A549 (cell line): ENCODE measurements around the gene HEPHL1. TPM values are rescaled to one million over a fixed set of nuclear protein-coding genes. Genes with fewer than 3 reads are reported as not detected.

Experiments used
- ATAC-seq, 2 experiments: fragments of 200-7000 bp in 1 of 2; fragments of >200 bp in 1 of 2; cut with Nextera tagmentation in 1 of 2; cut with Tn5 transposase in 1 of 2; 3 replicates each; pipeline versions ENCODE4 v1.8.0 to v1.9.1; 2018 to 2020; ENCODE audit warnings: mild to moderate bottlenecking in 1 of 2, moderate library complexity in 1 of 2
- CTCF ChIA-PET: fragments of 300-600 bp; sonication (Branson Sonifier 250); formaldehyde crosslinking; extraction: SDS; loops from one replicate; lab custom pipeline; 2021; ENCODE audit warnings: antibody characterized with exemption, inconsistent platforms; lab: Yijun Ruan, JAX
- POLR2A ChIA-PET: fragments of 350-600 bp; formaldehyde crosslinking; extraction: SDS; loops from one replicate; lab custom pipeline; 2021; ENCODE audit warnings: antibody characterized with exemption, inconsistent platforms; lab: Yijun Ruan, JAX
- DNase-seq, 2 experiments: peaks; one replicate each; pipeline versions ENCODE4 v3.0.0 to v3.0.0-alpha.2; 2011 to 2016; ENCODE audit warnings: low read depth in 1 of 2, low spot score in 1 of 2
- FAIRE-seq: peaks from 2 replicates; lab custom pipeline; 2011; peaks lifted over from hg19 to GRCh38; lab: Jason Lieb, UNC
- H3K27ac ChIP-seq, 2 experiments: fragments of >200 bp; sonication (Bioruptor Twin); formaldehyde crosslinking; 3 replicates each; pipeline ENCODE4 v1.5.1; 2016 to 2017
- H3K4me1 ChIP-seq: fragments of >200 bp; sonication (Bioruptor Twin); formaldehyde crosslinking; 3 replicates; pipeline ENCODE4 v1.6.1; 2016
- H3K4me2 ChIP-seq: fragments of >200 bp; sonication (Bioruptor Twin); formaldehyde crosslinking; 3 replicates; pipeline ENCODE4 v1.6.1; 2016
- H3K4me3 ChIP-seq: fragments of >200 bp; sonication (Bioruptor Twin); formaldehyde crosslinking; 3 replicates; pipeline ENCODE4 v1.5.1; 2016
- H3K9me3 ChIP-seq: fragments of >200 bp; sonication (Bioruptor Twin); formaldehyde crosslinking; 3 replicates; pipeline ENCODE4 v1.6.1; 2016
- BHLHE40 ChIP-seq: IDR thresholded peaks from 2 replicates; pipeline ENCODE4 v1.6.1; 2012; ENCODE audit warnings: low read depth, low read length, inconsistent platforms
- CBX8 ChIP-seq: fragments of 200-600 bp; sonication (generic); IDR thresholded peaks from 2 replicates; pipeline ENCODE4 v1.6.1; 2016
- CHD2 ChIP-seq: fragments of 150-350 bp; IDR thresholded peaks from 2 replicates; pipeline ENCODE4 v1.6.1; 2014; ENCODE audit warnings: low read length; ENCODE audit not compliant: partially characterized antibody
- CHD4 ChIP-seq: fragments of 200-600 bp; sonication (generic); IDR thresholded peaks from 2 replicates; pipeline ENCODE4 v1.6.1; 2016; ENCODE audit warnings: antibody characterized with exemption, mild to moderate bottlenecking, borderline replicate concordance
- EHF ChIP-seq: fragments of 250-450 bp; sonication (Bioruptor Pico); IDR thresholded peaks from 2 replicates; pipeline ENCODE4 v1.5.0; 2020; ENCODE audit warnings: mild to moderate bottlenecking
- EP300 ChIP-seq, 2 experiments: fragments of >200 bp; sonication (Bioruptor Twin); formaldehyde crosslinking; IDR thresholded peaks; 2 replicates in 1 of 2; 3 replicates in 1 of 2; pipeline ENCODE4 v1.6.1; 2016 to 2017
- FOSB ChIP-seq: fragments of 250-450 bp; sonication (Bioruptor Pico); IDR thresholded peaks from 2 replicates; pipeline ENCODE4 v1.5.0; 2020; ENCODE audit warnings: mild to moderate bottlenecking, moderate library complexity
- HEYL ChIP-seq: fragments of 250-450 bp; sonication (Bioruptor Pico); IDR thresholded peaks from 2 replicates; pipeline ENCODE4 v1.8.0; 2021; ENCODE audit warnings: mild to moderate bottlenecking, moderate library complexity
- JUN ChIP-seq, 2 experiments: fragments of >200 bp; sonication (Bioruptor Twin); formaldehyde crosslinking; IDR thresholded peaks; 2 replicates in 1 of 2; 3 replicates in 1 of 2; pipeline ENCODE4 v1.6.1; 2016 to 2017
- JUNB ChIP-seq: fragments of >200 bp; sonication (Bioruptor Twin); formaldehyde crosslinking; IDR thresholded peaks from 2 replicates; pipeline ENCODE4 v1.6.1; 2016
- KDM1A ChIP-seq: fragments of 200-600 bp; sonication (generic); IDR thresholded peaks from 2 replicates; pipeline ENCODE4 v1.6.1; 2016; ENCODE audit warnings: low read depth, mild to moderate bottlenecking
- KDM5A ChIP-seq: fragments of 200-600 bp; sonication (generic); IDR thresholded peaks from 2 replicates; pipeline ENCODE4 v1.6.1; 2016; ENCODE audit warnings: antibody characterized with exemption, mild to moderate bottlenecking
- MAZ ChIP-seq: fragments of 150-350 bp; IDR thresholded peaks from 2 replicates; pipeline ENCODE4 v1.6.1; 2014; ENCODE audit warnings: antibody characterized with exemption, low read depth, low read length, borderline replicate concordance
- MYC ChIP-seq: IDR thresholded peaks from 2 replicates; pipeline ENCODE4 v1.6.1; 2012; ENCODE audit warnings: mild to moderate bottlenecking, inconsistent platforms, low read length, improper control_type of control experiment, borderline replicate concordance
- POLR2A ChIP-seq: IDR thresholded peaks from 2 replicates; pipeline ENCODE4 v1.6.1; 2012; ENCODE audit warnings: mild to moderate bottlenecking, low read length
- POLR2AphosphoS2 ChIP-seq: conservative IDR thresholded peaks from 2 replicates; pipeline ENCODE4 v1.6.1; 2012; ENCODE audit warnings: low read length, improper control_type of control experiment, inconsistent platforms
- RARB ChIP-seq: fragments of 250-450 bp; sonication (Bioruptor Pico); IDR thresholded peaks from 2 replicates; pipeline ENCODE4 v1.8.0; 2021; ENCODE audit warnings: mild to moderate bottlenecking, moderate library complexity
- RFX5 ChIP-seq: fragments of 450-650 bp; IDR thresholded peaks from 2 replicates; pipeline ENCODE4 v1.7.1; 2014; ENCODE audit warnings: antibody characterized with exemption, mild to moderate bottlenecking, moderate library complexity
- RNF2 ChIP-seq: fragments of 200-600 bp; sonication (generic); IDR thresholded peaks from 2 replicates; pipeline ENCODE4 v1.6.1; 2016; ENCODE audit warnings: low read depth, mild to moderate bottlenecking, antibody characterized with exemption, moderate library complexity, borderline replicate concordance
- SMC3 ChIP-seq: fragments of >200 bp; sonication (Bioruptor Twin); formaldehyde crosslinking; IDR thresholded peaks from 3 replicates; pipeline ENCODE4 v1.6.1; 2018; ENCODE audit warnings: inconsistent platforms
- TFCP2L1 ChIP-seq: fragments of 250-450 bp; sonication (Bioruptor Pico); IDR thresholded peaks from 2 replicates; pipeline ENCODE4 v1.5.0; 2021; ENCODE audit warnings: mild to moderate bottlenecking
- WGBS: methylation state at CpG from one replicate; pipeline ENCODE4 v1.1.6; 2017; ENCODE audit errors: missing lambda C conversion rate; 5-methylcytosine and 5-hydroxymethylcytosine counted together
- polyA plus RNA-seq, 4 experiments: library from polyadenylated mRNA; depleted of rRNA in 3 of 4; stranded (reverse); fragments of >200 nt; fragmentation: RNase III in 1 of 4; extraction: RNeasy Plus Mini Kit Qiagen cat#74134 plus additional on column Dnase treatment in 1 of 4; gene quantifications; 2 replicates in 3 of 4; 3 replicates in 1 of 4; pipeline ENCODE4 v1.2.3, GENCODE V29; 2011 to 2017
- TF ChIP-seq, protein P1 (sequence below): fragments of 250-450 bp; sonication (Bioruptor Pico); IDR thresholded peaks from 2 replicates; pipeline ENCODE4 v1.5.0; 2021; ENCODE audit warnings: mild to moderate bottlenecking, moderate library complexity, borderline replicate concordance
- TF ChIP-seq, protein P2 (sequence below): fragments of 450-650 bp; IDR thresholded peaks from 2 replicates; pipeline ENCODE4 v1.6.1; 2014; ENCODE audit warnings: antibody characterized with exemption
- TF ChIP-seq, protein P3 (sequence below): fragments of >200 bp; sonication (Bioruptor Twin); formaldehyde crosslinking; IDR thresholded peaks from 2 replicates; pipeline ENCODE4 v1.6.1; 2016
- TF ChIP-seq, protein P4 (sequence below): fragments of >200 bp; sonication (Bioruptor Twin); formaldehyde crosslinking; IDR thresholded peaks from 3 replicates; pipeline ENCODE4 v1.5.1; 2016

The HEPHL1 gene
- polyA plus RNA-seq, 2 of the 4 experiments (the other 2 are of a cell fraction) = not detected

DNA sequence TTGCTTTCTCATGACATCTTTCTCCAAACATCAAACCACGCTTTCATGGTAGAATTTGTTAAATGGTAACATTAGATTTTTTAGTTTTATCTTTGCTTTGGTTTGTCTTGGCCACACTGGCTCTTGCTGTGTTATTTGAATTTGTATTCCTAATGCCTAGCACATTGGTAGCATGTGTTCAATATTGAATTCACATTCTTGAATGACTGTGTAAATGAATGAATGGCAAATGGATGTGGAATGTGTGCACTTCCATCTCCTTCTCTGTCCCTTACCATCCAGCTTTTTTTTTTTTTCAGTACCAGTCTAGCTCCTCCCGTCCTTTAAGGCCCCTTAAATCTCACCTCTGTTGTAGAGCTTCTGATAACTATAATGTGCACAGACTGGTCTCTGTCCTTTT is 41.2 kb downstream of the HEPHL1 start (continued):
- TF ChIP-seq, protein P1, sequence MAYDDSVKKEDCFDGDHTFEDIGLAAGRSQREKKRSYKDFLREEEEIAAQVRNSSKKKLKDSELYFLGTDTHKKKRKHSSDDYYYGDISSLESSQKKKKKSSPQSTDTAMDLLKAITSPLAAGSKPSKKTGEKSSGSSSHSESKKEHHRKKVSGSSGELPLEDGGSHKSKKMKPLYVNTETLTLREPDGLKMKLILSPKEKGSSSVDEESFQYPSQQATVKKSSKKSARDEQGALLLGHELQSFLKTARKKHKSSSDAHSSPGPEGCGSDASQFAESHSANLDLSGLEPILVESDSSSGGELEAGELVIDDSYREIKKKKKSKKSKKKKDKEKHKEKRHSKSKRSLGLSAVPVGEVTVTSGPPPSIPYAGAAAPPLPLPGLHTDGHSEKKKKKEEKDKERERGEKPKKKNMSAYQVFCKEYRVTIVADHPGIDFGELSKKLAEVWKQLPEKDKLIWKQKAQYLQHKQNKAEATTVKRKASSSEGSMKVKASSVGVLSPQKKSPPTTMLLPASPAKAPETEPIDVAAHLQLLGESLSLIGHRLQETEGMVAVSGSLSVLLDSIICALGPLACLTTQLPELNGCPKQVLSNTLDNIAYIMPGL (CRISPR knock-in tag) = no peak

DNA sequence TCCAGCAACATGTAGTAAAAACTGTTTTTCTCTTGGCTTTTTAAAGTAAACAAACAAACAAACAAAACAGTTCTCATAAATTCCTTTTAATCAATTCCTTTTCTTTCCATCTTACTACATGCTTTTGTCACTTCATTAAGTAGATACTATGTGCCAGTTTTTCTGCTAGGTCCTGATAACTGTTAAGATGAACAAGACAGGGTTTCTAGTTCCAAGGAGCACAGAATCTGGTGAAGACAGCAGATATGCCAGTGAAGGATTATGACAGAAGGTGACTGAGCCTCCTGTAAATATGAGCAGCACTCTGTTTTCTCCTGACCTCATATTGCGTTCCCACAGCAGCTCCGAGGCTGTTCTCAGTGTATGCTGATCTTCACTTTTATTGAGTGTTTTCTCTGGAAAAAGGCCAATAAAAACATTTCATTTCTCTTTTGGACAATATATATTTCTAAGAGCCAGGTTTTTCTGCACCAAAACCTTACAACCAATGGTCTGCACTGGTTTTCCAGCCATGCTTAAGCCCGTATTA is 45.8 kb downstream of the HEPHL1 start:
- Histone ChIP-seq H3K4me1 (no peaks in the 10 kb centered on the region), H3K4me2 (no peak overlapping the region), H3K9me3 (no peaks in the 10 kb centered on the region), H3K27ac (no peak overlapping the region), H3K4me3 (no peak overlapping the region)
- ChIA-PET CTCF (no interaction called here), POLR2A (no interaction called here)
- DNase-seq (no peak), ATAC-seq (no peak), FAIRE-seq (no peak)
- TF ChIP-seq CHD4 = no peak
- TF ChIP-seq, protein P1 (CRISPR knock-in tag) = no peak
- TF ChIP-seq POLR2A = no peak
- TF ChIP-seq KDM1A = no peak
- no peak for TF ChIP-seq FOSB
- TF ChIP-seq, protein P2, sequence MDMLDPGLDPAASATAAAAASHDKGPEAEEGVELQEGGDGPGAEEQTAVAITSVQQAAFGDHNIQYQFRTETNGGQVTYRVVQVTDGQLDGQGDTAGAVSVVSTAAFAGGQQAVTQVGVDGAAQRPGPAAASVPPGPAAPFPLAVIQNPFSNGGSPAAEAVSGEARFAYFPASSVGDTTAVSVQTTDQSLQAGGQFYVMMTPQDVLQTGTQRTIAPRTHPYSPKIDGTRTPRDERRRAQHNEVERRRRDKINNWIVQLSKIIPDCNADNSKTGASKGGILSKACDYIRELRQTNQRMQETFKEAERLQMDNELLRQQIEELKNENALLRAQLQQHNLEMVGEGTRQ = no peak
- no peak for TF ChIP-seq EHF (CRISPR knock-in tag)
- no peak for TF ChIP-seq HEYL (CRISPR knock-in tag)
- TF ChIP-seq, protein P3, sequence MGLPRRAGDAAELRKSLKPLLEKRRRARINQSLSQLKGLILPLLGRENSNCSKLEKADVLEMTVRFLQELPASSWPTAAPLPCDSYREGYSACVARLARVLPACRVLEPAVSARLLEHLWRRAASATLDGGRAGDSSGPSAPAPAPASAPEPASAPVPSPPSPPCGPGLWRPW = no peak
- 20% methylated on average over 3 of the region's 3 CpGs for WGBS

DNA sequence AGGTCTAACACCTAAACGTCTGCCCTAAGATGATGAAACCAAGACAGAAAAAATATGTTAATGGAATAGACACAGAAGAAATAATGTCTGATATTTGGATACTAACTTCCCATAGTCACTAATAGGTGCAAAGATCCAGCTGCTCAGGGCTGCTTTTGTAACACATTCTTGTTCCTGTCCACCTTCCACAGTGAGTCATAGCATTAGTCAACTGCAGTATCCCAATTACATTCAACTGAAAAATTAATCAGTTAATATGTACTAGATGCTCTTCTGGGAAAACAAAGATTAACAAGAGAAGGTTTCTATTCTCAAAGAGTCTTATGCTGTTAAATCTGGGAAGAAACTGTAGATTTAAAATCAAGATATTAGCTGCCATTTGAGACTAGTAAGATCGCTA is 47.6 kb downstream of the HEPHL1 start:
- TF ChIP-seq KDM5A = no peak
- TF ChIP-seq RFX5 = no peak
- no peak for TF ChIP-seq EP300 (IDR thresholded peaks at IDR 0.05)
- TF ChIP-seq JUN (IDR thresholded peaks at IDR 0.05) = no peak
- no peak for TF ChIP-seq TFCP2L1 (CRISPR knock-in tag)
- no peak for TF ChIP-seq POLR2AphosphoS2
- no peak for TF ChIP-seq CBX8
- FAIRE-seq (no peak), ATAC-seq (no peak), DNase-seq (no peak)
- H3K4me2 ChIP-seq = no peak overlapping the region
- H3K4me1 ChIP-seq = no peaks in the 10 kb centered on the region
- WGBS = 37% methylated on average over 2 of the region's 2 CpGs
- POLR2A ChIA-PET = no interaction called here
- no peak overlapping the region for H3K4me3 ChIP-seq
- H3K9me3 ChIP-seq = no peaks in the 10 kb centered on the region
- CTCF ChIA-PET = no interaction called here
- H3K27ac ChIP-seq = no peak overlapping the region

DNA sequence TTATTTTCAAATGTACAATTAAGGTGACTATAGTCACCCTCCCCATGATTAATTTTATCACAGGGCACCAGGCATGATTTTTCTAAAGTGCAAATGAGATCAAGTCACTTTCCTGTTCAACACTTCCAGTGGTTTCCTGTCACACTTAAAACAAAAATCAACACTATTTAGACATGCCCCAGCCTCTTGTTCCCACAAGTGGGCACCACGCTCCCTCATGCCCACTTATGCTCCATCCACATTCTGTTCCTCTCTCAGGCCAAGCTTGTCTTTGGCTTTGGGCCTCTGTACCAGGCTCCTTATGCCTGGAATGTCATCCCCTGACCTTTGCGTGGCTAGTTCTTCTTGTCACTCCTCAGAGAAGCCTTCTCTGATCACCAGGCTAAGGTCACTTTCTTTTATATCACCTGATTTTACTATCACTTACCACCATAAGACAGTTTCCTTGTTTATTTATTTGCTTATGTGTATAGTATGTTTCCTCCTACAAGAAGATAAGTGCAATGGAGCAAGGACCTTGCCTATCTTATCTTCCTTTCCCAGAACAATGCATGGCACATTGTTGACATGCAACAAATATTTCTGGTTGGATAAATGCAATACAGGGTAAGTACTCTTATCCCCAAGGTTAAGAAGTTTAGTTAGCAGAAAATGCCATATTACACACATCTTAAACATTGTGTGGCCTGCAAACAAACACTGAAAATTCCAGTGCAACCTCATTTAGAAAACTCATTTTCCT is 56.6 kb downstream of the HEPHL1 start:
- Histone ChIP-seq H3K4me1 (no peaks in the 10 kb centered on the region), H3K27ac (no peak overlapping the region), H3K9me3 (no peaks in the 10 kb centered on the region), H3K4me2 (no peak overlapping the region), H3K4me3 (no peak overlapping the region)
- FAIRE-seq (no peak), ATAC-seq (no peak), DNase-seq (peak in 1 of 2 experiments; percentile 1)
- ChIA-PET POLR2A (no interaction called here), CTCF (no interaction called here)
- WGBS = 45% methylated on average over 2 of the region's 2 CpGs
- no peak for TF ChIP-seq SMC3
- TF ChIP-seq KDM5A = no peak
- no peak for TF ChIP-seq CHD2
- TF ChIP-seq EP300 (IDR thresholded peaks at IDR 0.05) = no peak
- no peak for TF ChIP-seq POLR2AphosphoS2
- TF ChIP-seq CBX8 = no peak
- TF ChIP-seq JUNB = no peak
- TF ChIP-seq FOSB = no peak
- TF ChIP-seq MAZ = no peak
- no peak for TF ChIP-seq BHLHE40
- no peak for TF ChIP-seq HEYL (CRISPR knock-in tag)
- TF ChIP-seq, protein P4, sequence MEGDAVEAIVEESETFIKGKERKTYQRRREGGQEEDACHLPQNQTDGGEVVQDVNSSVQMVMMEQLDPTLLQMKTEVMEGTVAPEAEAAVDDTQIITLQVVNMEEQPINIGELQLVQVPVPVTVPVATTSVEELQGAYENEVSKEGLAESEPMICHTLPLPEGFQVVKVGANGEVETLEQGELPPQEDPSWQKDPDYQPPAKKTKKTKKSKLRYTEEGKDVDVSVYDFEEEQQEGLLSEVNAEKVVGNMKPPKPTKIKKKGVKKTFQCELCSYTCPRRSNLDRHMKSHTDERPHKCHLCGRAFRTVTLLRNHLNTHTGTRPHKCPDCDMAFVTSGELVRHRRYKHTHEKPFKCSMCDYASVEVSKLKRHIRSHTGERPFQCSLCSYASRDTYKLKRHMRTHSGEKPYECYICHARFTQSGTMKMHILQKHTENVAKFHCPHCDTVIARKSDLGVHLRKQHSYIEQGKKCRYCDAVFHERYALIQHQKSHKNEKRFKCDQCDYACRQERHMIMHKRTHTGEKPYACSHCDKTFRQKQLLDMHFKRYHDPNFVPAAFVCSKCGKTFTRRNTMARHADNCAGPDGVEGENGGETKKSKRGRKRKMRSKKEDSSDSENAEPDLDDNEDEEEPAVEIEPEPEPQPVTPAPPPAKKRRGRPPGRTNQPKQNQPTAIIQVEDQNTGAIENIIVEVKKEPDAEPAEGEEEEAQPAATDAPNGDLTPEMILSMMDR = no peak
- TF ChIP-seq RARB (CRISPR knock-in tag) = no peak
- TF ChIP-seq RNF2 = no peak
- no peak for TF ChIP-seq RFX5
- no peak for TF ChIP-seq MYC
